ENCODE data around the gene QRFP.

Gene QRFP

GRCh38 chr9:130860458-130861316 is 35.9 kb downstream of the QRFP start:
- DNase-seq: peak; percentile 91 to 96
- H3K27ac ChIP-seq: peak overlapping the region; percentile 80

GRCh38 chr9:130858739-130859705 is 37.6 kb downstream of the QRFP start:
- no peak for DNase-seq

More at GRCh38 chr9:130860458-130861316, 35.9 kb downstream of the QRFP start:
- intact Hi-C loops (cut with DNase I; ENCODE audit: low total_unique reads): loop anchor here (1.0 to 2.0 kb wide), 2 partner anchors 90 to 148 kb away; no protein-coding TSS in a partner anchor
- no peak overlapping the region for H3K4me3 ChIP-seq
- peak; percentile 61 to 69 for TF ChIP-seq CTCF (IDR thresholded peaks at IDR 0.05)
- no peaks in the 10 kb centered on the region for H3K27me3 ChIP-seq
- H3K9me3 ChIP-seq: no peaks in the 10 kb centered on the region
- peaks cover 0 to 68% (median 49%) of the 10 kb centered on the region in 4 donors for H3K4me1 ChIP-seq
- peaks cover 25 to 52% (median 41%) of the 10 kb centered on the region in 3 donors for H3K36me3 ChIP-seq

GRCh38 chr9:130857864-130858738 is 38.5 kb downstream of the QRFP start:
- H3K27me3 ChIP-seq: no peaks in the 10 kb centered on the region
- H3K27ac ChIP-seq: peak overlapping the region; percentile 80
- peaks cover 34 to 46% (median 39%) of the 10 kb centered on the region in 3 donors for H3K36me3 ChIP-seq
- no peak for TF ChIP-seq CTCF (IDR thresholded peaks at IDR 0.05)
- H3K9me3 ChIP-seq: no peaks in the 10 kb centered on the region
- H3K4me3 ChIP-seq: peak overlapping the region in 1 of 2 donors; percentile 5
- peaks cover 0 to 76% (median 52%) of the 10 kb centered on the region in 4 donors for H3K4me1 ChIP-seq
- DNase-seq: peak; percentile 76 to 93
- intact Hi-C loops (cut with DNase I; ENCODE audit: low total_unique reads): no loop called here

More at GRCh38 chr9:130858739-130859705, 37.6 kb downstream of the QRFP start:
- no peak for TF ChIP-seq CTCF (IDR thresholded peaks at IDR 0.05)
- Histone ChIP-seq H3K9me3 (no peaks in the 10 kb centered on the region), H3K4me3 (peak overlapping the region in 1 of 2 donors; percentile 5), H3K27me3 (no peaks in the 10 kb centered on the region), H3K27ac (peak overlapping the region; percentile 80), H3K4me1 (peaks cover 0 to 76% (median 50%) of the 10 kb centered on the region in 4 donors), H3K36me3 (peaks cover 35 to 52% (median 44%) of the 10 kb centered on the region in 3 donors)
- intact Hi-C loops (cut with DNase I; ENCODE audit: low total_unique reads): no loop called here

GRCh38 chr9:130856474-130856873 is 40.1 kb downstream of the QRFP start:
- DNase-seq: no peak
- H3K9me3 ChIP-seq: no peaks in the 10 kb centered on the region
- intact Hi-C loops (cut with DNase I; ENCODE audit: low total_unique reads): no loop called here
- H3K36me3 ChIP-seq: peaks cover 29 to 37% (median 34%) of the 10 kb centered on the region in 3 donors
- H3K27ac ChIP-seq: peak overlapping the region; percentile 80
- H3K27me3 ChIP-seq: no peaks in the 10 kb centered on the region
- no peak for TF ChIP-seq CTCF (IDR thresholded peaks at IDR 0.05)
- peaks cover 0 to 76% (median 48%) of the 10 kb centered on the region in 4 donors for H3K4me1 ChIP-seq
- no peak overlapping the region for H3K4me3 ChIP-seq
